PFSK-1 (cell line): Measurements from ENCODE around the gene MFAP4.

ENCODE experiments used
- FOXP2 ChIP-seq: optimal IDR thresholded peaks from 2 replicates; pipeline ENCODE3; 2011; ENCODE audit warnings: borderline replicate concordance, control low read depth, inconsistent platforms; ENCODE audit not compliant: insufficient read depth; ENCODE audit errors: extremely low read length, extremely low read depth
- POLR2AphosphoS5 ChIP-seq: IDR thresholded peaks from 2 replicates; pipeline ENCODE4 v1.6.1; 2012; ENCODE audit warnings: low read depth, mild to moderate bottlenecking, control low read depth, low read length, moderate library complexity
- SIN3A ChIP-seq: IDR thresholded peaks from 2 replicates; pipeline ENCODE4 v1.6.1; 2012; ENCODE audit warnings: mild to moderate bottlenecking, low read length, moderate library complexity, borderline replicate concordance; ENCODE audit not compliant: insufficient read depth
- TAF1 ChIP-seq: IDR thresholded peaks from 2 replicates; pipeline ENCODE4 v1.6.1; 2012; ENCODE audit warnings: low read length, control low read depth, borderline replicate concordance; ENCODE audit not compliant: insufficient read depth
- TF ChIP-seq, protein P1 (sequence below), 2 experiments: IDR thresholded peaks; 2 replicates each; pipeline versions ENCODE4 v1.6.1 to v1.8.0; 2011 to 2012; ENCODE audit warnings: low read depth in 2 of 2, low read length in 2 of 2, control low read depth in 1 of 2, inconsistent platforms in 1 of 2, mild to moderate bottlenecking in 1 of 2, moderate library complexity in 1 of 2; ENCODE audit not compliant: insufficient read depth in 1 of 2

The MFAP4 gene

DNA sequence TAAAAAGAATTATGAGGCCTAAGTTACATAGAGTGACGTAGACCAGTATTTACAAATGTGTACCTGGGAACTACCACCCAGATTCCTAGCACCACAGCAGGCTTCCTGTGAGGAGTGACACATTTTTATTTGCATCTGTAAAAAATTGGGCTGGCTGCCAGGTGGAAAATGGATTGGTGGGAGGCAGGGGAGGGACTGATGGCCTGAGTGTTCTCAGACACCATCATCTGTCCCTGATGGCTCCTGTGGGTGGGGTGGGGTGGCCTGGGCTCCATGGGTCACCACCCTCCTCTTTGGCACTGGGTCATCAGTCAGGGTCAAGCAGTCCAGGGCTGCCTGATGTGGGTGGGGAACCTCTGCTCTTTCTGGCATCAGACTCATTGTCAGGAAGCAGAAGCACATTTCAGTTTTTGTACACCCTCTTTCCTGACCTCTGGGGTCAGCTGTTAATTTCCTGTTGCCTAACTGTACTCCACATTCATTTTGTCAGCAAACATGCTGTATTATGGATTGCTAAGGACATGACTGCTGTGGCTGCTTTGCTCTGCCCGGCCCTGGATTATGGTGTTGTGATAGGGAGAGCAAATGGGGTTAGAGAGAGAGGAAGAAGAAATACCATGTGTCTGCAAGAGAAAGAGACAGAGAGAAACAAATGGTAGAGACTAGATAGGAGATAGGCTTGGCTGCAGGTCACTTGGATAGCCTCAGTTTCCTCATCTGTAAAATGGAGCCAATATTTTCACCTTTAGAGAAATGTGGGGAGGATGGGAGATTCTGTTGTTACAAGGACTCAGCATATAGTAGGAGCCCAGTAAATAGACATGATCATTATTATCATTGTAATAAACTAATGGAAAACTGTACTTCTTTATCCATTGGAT, 11.6 kb upstream of the MFAP4 start:
- TF ChIP-seq POLR2AphosphoS5: 0 out of 2 replicates have a peak, but pooled peaks have one; percentile 29
- peak; percentile 51 for TF ChIP-seq FOXP2
- no peak; the same call in 1 of the 2 replicates for TF ChIP-seq TAF1

DNA sequence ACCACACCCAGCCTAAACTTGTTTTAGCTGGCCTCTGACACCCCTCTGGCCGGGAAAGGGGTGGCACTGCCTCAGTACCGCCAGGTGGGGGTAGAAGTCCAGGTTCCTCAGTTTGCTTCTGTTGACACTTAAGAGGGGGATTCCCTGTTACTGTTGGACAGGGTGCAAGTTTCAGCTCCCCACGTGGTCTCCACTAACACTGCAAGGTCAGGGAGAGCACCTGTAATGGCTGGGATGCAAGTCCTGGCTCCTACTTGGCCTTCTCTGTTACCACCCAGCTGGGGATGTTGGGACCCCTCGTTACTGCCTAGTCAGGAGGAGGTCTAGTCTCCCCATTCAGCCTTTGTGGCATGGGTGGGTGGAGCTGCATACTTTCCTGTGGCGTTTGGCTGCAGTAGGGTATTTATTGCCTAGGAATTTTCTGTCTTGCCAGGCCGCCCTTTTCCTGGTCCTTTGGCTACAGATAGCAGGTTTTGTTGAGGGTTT, 10.6 kb upstream of the MFAP4 start:
- TF ChIP-seq POLR2AphosphoS5: no peak
- TF ChIP-seq TAF1: no peak
- no peak for TF ChIP-seq SIN3A
- TF ChIP-seq, protein P1, sequence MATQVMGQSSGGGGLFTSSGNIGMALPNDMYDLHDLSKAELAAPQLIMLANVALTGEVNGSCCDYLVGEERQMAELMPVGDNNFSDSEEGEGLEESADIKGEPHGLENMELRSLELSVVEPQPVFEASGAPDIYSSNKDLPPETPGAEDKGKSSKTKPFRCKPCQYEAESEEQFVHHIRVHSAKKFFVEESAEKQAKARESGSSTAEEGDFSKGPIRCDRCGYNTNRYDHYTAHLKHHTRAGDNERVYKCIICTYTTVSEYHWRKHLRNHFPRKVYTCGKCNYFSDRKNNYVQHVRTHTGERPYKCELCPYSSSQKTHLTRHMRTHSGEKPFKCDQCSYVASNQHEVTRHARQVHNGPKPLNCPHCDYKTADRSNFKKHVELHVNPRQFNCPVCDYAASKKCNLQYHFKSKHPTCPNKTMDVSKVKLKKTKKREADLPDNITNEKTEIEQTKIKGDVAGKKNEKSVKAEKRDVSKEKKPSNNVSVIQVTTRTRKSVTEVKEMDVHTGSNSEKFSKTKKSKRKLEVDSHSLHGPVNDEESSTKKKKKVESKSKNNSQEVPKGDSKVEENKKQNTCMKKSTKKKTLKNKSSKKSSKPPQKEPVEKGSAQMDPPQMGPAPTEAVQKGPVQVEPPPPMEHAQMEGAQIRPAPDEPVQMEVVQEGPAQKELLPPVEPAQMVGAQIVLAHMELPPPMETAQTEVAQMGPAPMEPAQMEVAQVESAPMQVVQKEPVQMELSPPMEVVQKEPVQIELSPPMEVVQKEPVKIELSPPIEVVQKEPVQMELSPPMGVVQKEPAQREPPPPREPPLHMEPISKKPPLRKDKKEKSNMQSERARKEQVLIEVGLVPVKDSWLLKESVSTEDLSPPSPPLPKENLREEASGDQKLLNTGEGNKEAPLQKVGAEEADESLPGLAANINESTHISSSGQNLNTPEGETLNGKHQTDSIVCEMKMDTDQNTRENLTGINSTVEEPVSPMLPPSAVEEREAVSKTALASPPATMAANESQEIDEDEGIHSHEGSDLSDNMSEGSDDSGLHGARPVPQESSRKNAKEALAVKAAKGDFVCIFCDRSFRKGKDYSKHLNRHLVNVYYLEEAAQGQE (IDR thresholded peaks at IDR 0.05; ENCODE audit: insufficient read depth in 1 of 2, low read depth in 2 of 2, low read length in 2 of 2): no peak
- TF ChIP-seq FOXP2: no peak

DNA sequence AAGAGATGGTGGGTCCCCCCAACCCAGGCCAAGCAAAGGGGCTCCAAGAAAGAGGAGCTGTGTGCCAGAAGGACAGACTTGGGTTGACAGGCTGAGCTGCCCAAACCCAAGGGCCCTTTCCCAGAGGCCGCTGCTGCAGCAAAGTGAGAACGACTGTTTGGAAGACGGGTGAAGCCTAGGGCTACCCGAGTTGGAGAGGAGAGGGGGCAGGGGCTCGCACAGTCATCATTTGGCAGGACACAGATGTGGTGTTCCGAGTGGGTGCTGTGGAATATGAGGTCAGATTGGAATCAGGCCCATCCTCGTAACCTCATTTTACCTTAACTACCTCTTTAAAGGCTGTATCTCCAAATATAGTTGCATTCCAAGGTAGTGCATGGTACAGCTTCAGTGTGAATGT, 5.3 kb upstream of the MFAP4 start:
- no peak for TF ChIP-seq FOXP2
- TF ChIP-seq, protein P1 (IDR thresholded peaks at IDR 0.05; ENCODE audit: insufficient read depth in 1 of 2, low read depth in 2 of 2, low read length in 2 of 2): no peak
- no peak for TF ChIP-seq SIN3A

DNA sequence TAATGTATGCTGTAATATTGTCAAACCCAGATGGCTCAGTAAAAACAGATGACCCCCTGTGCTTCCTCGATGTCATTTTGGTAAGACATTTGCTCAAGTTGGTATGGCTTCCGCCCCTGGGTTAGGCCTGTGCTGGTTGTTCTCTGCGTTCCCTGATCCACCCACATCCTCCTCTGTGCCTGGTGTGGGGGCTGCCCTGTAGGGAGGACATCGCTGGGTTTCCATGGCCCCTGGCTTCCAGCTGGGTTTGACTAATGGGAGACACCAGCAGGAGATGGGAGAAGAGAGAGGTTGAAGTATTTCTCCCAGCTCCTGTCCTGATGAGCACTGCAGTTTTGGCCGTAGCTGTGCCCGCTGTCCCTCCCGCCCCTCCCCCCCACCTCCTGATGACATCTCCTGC, 4.4 kb upstream of the MFAP4 start:
- no peak for TF ChIP-seq POLR2AphosphoS5
- no peak for TF ChIP-seq SIN3A
- TF ChIP-seq FOXP2: no peak
- TF ChIP-seq, protein P1 (IDR thresholded peaks at IDR 0.05; ENCODE audit: insufficient read depth in 1 of 2, low read depth in 2 of 2, low read length in 2 of 2): no peak
- TF ChIP-seq TAF1: no peak

DNA sequence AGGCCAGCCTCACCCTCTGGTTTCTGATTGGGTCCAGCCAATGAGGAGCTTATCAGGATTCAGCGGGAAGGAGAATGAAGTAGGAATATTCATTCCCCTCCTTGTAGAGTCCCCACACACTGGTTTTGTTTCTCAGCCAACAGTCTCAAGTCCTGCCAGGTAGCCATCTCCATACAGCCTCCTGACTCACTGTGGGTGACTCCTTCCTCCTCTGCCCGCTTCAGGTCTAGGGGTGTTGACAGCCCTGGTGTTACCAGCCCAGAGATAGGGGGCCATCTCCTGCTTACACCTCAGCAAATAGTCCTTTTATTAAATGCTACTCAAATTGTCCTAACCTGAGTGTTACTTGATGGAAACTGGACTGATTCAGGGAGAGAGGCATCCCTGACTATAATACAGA, 4.0 kb upstream of the MFAP4 start:
- no peak for TF ChIP-seq SIN3A
- no peak for TF ChIP-seq POLR2AphosphoS5
- no peak for TF ChIP-seq TAF1

DNA sequence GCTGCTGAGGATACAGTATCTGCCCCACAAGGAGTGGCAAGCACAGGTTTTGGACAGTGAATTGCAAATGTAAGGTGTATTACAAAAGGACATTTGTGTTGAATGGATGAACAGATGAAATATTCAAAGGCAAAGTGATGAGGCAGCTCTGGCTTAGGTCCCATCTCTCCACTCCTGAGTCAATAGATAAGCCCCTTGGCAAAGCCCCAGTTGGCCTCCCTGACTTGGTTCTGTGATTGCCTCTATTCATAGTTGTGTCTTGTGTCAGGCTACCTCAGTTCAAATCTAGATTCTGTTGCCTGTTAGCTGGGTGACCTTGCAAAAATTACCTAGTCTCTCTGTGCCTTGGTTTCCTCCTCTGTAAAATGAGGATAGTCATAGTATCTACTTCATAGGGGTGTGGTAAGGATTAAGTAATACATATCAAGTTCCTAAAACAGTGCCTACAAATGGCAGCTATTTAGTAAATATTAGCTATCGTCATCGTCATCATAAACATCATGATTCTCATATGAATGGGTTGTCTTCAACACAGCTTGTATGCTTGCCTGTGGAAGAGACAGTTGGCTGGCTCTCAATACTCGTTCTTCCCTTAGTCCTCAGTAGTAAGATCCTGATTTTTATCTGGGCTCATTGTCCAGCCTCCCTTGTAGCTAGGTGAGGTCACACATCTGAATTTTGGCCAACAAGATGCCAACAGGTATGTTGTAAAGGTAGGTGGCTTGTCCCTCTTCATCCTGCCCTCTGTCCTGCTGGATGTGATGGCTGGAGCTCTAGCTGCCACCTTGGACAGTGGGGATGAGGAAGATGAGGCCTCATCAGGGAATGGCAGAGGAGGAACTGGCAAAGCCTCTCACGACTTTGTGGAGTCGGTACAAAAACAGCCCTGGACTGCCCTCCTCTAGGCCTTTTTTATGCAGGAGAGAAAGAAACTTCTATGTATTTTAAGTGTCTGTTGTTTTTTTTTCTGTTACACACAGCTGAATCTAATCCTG, 2.1 kb upstream of the MFAP4 start:
- TF ChIP-seq, protein P1 (IDR thresholded peaks at IDR 0.05; ENCODE audit: insufficient read depth in 1 of 2, low read depth in 2 of 2, low read length in 2 of 2): peak in 1 of 2 experiments; percentile 42; a peak in 1 of 4 replicates
- TF ChIP-seq TAF1: no peak
- TF ChIP-seq SIN3A: no peak
- no peak for TF ChIP-seq POLR2AphosphoS5
